Activated CD4-positive, alpha-beta T cell treated with anti-CD3 and anti-CD28 coated beads, Interleukin-2, amount 50 U/mL, for 16 hours (primary cell): ENCODE measurements around the gene IL19.
"Not testable (repeated sequence)": the region's sequence is repeated elsewhere in the genome, so short reads cannot be mapped to it uniquely, and the experiment has no call there.

ENCODE experiments used
- DNase-seq: peaks from one replicate; pipeline ENCODE4 v3.0.0-alpha.2; 2020

The IL19 gene

DNA sequence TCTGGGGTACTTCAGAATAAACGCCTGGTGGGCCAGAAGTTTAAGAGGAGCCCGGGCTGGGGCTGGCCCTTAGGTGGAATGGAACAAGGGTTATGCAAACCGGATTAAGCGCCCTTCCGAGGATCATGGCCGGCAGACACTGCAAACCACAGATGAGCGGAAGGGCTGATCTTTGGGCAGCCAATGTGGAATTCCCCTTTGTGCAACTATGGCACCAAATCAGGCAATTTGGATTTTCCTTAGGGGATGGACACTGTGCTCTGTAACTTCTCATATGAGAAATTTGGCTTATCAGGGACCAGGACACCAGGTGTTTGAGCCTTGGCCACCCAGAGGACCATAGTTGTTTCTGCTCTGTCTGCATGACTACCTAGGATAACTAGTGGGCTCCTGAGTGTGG, 7.5 kb downstream of the IL19 start:
- no peak for DNase-seq

DNA sequence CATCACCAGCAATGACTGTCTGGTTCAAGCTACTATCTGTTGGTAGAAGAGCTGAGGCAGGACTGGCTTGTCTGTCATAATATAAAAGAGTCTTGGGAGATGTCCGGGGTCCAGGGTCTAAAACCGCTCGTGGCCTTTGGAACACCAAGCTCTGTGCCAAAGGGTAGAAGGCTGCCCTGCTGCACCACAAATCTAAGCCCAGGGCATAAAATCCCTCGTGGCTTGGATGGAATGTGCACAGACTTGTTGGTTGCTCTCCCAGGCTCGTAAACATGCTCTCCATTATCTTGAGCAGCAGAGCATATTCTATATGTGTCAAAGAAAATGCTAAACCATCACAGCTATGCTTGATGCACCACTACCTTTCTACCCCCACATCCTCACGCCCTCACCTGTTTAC, 8.3 kb downstream of the IL19 start:
- DNase-seq: not testable (repeated sequence)

DNA sequence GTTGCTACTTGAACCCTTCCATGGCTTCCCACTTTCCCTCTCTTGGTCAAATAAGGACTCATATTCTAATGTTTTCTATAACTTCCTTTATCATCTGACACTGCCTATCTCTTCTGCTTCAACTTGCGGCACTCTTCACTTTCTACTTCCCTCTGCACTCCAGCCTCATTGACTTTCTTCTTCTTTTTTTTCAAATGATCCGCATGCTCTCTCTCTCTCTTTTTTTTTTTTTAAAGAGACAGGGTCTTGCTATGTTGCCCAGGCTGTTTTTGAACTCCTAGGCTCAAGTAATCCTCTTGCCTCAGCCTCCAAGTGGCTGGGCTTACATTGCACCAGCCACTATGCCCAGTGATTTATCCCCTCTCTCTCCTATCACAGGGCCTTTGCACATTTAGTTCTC, 9.1 kb downstream of the IL19 start:
- no peak for DNase-seq

DNA sequence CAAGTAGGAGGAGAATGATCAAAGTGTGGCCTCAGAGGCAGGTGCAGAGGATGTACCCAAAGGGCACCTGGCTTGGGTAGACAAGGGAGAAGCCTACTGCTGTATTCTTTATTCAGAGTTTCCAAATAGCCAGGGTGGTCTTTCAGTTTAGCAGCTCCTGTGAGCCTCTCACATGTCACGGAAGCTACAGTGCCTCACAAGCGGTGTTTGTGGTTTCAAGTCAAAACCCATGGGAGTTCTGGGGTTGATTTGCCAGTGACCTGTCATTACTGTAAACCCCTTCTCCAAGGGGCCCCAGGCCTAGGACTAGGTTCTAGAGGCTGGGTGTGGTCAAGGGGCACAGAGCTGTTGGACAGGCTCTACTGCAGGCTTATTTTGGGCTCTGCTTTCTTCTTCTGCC, 11.9 kb downstream of the IL19 start:
- DNase-seq: peak; percentile 61

DNA sequence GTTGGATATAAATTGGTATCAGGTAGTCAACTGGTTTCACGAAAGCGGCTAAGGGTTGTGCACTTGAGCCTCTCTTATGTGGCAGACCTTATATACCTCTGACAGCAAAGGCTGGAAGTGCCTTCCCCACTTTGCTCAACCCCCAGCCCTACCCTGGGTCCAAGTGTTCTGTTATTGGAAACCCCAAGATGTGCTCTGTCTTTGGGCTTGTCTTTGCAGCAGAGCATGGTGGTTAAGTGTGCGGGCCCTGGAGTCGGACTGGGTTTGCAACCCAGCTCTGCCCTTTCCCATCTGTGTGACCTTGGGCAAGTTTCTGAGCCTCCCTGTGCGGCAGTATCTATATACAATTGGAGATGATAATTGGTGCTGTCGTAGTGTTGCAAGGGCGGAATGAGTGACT, 12.9 kb downstream of the IL19 start:
- DNase-seq: no peak

DNA sequence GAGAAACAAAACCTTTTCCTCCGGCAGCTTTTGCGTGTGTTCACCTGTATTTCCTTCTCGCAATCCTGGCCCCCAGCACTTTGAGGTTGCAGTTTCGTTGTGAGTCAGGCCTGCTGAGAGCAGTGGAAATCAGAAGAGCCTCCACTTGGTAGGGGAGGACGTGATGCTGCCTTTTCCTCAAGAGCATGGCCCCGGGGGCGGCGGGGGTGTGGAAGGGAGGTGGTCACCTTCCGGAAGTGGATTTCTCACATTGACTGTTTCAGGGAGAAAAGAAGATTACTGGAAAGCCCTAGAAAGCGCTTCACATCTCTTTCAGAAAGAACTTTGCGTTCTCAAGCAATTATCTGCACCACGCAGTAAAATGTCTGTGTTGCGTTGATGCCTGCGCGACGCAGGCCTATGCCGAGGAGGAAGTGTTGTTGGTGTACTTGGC, 13.9 kb downstream of the IL19 start:
- DNase-seq: peak; percentile 95

DNA sequence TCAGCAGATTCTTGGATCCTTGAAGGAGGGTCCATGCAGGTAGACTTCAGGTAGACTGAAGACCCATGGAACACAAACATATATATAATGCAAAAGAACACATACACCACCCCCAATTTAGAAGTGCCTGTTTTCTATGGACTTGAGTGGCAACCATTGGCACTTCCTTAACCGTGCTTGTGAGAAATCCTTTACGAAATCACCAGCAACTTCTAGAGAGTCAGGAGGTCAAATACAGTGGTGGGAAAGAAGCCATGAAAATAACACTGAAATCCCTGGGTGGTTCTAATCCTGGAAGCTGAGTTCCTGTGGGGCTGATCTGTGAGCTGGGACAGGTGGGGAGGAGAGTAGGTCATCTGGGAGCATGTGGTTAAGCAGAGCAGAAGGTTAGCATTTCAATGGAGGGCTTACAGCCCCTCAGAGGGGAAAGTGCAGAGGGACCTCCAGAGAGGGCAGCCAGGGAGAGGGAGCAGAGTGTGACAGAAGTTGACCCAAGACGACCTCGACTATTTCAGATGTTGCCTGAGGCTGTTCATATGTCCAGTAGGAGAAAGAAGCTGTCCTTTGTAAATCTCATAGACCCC, 14.7 kb downstream of the IL19 start:
- DNase-seq: no peak

DNA sequence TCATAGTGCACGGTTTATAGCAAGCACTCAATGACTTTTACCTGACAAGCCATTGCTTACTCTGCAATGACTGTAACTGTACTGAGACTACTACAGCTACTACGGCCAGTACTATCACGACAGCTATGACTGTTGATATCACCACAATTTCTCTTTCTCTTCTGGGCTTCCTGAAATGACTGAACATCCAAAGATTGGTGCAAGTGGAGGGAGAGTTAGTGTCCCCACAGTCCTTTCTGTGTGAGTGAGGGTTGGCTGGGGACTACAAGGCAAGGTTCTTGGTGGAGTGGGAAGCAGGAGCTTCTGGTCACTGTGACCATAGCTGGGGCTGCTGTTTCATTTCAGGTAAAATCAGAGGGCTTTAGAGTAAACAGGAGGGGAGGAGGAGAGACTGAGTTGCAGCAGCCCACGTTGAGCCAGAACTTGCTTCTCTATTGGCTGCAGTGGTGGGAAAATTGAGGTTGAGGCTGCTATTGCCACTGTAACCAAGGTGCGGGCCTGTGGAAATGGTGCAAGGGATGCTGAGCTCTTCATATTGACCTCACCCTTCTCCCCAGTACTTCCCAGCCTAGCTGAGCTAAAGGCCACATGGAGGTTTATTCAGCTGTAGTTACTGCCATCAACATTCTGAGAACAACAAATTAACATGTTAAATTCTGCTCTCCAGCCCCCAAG, 15.8 kb downstream of the IL19 start:
- peak; percentile 70 for DNase-seq

DNA sequence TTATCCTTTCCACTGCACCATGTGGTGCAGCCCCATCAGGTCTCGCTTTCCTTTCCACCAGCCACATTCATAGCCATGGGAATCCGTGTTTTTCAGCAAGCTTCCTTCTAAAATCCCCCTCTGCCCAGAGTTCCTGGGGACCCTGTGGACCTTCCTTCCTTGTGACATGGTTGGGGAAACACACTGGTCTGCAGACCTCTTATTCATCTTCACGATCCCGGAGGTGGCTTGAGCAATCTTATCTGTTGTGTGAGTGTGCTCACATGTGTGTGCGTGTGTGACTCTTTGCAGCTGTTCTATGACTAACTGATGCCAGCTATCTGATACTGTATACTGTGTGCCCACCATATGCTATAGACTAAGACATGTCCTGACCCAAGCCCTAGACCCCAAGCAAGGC, 17.3 kb downstream of the IL19 start:
- no peak for DNase-seq

DNA sequence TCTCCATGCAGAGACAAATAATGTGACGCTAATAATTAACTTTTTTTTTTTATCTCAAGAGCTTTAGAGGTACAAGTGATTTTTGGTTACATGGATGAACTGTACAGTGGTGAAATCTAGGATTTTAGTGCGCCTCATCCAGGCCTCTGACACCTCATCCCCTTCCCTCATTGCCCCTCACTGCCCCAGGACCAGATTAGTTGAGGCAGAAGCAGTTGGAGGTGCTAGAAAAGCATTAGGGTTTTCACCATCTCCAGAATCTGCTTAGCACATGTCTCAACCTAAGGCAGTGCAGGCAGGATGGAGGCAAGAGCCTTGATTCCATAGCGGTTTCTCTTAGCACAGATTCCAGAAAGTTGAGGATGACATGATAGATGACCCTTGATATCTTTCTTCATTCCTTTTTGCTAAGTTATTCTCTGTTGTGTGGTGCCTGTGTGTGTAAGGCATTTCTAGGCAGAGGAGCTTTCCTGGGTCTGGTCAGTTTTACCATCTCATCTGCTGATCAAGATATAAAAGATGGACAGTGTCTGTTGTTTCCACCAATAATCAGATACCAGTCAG, 18.0 kb downstream of the IL19 start:
- no peak for DNase-seq

DNA sequence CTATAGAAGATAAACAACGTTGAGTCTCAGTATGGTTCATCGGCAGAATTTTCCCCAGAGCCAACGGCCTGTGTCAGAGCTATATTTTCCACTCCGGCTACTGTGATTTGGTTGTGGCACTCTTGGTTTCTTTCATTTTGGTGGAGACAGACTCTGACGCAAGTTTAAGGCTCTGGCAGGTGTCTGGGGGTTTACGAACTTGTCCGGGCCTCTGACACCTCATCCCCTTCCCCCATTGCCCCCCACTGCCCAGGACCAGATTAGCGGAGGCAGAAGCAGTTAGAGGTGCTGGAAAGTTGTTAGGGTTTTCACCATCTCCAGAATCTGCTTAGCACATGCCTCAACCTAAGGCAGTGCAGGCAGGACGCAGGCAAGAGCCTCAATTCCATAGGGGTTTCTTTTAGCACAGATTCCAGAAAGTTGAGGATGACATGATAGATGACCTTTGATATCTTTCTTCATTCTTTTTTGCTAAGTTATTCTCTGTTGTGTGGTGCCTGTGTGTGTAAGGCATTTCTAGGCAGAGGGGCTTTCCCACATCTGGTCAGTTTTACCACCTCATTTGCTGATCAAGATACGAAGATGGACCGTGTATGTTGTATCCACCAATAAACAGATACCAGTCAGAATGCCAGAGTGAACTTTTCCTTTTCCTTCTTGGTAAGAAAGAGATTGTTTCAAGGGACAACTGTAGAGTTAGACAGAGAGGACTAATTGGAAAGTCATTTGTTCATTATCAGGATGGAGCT, 20.1 kb downstream of the IL19 start:
- no peak for DNase-seq

DNA sequence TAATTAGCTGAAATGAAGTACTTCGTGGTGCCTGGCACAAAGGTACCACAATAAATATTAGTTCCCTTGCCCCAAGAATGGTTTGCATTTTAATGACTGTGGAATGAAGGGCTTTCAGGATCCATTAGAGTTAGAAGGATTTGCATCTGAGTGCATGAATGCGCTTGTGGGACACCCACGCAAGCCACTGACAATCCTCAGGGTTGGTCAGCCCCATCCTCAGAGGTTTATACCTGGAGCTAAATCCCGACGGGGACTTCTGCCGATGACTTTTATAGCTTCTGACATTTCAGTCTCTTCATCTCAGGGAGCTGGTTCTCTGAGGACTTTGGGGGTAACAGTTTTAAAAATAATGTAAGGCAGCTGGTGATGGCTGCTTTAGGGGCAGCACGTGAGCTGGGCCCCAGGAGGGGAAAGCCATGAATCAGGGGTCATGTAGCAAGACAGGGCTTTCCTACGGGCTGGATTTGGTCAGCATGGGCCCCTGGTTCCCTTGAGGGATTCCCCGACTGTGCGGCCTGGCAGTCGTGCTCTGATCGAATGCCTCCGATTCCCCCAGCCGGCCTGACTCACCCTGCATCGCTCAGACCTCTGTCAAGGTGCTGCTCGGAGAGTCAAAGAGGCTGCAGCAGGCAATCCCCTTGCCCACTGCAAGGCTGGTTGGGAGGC, 22.5 kb downstream of the IL19 start:
- DNase-seq: no peak

DNA sequence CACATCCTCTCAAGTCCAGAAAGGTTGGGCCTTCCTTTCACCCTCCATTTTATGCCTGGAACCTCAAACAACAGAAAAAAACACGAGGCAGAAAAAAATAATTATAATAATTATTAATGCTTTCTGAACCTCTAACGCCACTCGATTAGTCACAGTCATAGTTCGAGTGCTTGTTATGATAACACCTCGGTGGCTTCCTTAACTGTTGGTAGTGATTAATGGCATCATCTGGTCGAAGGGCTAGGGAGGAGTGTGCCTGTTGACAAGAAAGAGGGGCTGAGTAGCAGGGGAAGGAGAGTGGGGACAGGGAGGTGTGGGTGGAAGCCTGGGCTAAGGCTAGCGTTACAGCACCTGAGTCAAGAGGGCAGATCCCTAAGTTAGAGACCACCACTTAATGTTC, 23.0 kb downstream of the IL19 start:
- no peak for DNase-seq

DNA sequence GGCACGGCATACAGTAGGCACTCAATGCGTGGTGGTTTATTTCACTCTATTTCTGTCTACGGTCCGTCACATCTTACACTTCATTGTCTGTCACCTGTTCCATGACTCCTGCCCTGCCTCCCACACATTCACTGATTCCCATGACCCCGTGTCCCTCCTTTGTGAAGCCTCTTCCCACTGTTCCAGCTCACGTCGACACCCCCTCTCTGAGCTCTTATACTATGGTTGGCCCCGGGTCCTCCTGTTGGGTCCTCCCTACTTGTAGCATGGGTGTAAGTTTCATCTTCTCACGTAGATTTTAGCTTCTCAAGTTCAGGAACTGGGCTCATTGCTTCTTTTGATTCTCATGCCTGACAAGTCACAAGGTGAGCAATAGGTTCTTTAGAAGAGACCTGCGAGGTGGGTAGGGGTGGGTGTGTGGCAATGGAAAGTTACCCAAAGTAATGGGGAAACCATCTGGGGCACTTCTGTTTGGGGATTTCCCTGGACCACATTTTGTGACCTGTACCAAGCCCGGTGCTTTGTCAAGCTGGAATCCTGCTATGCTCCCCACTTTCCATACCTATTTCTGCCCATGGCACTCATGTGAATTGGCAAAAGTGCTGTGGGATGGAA, 23.8 kb downstream of the IL19 start:
- DNase-seq: no peak

DNA sequence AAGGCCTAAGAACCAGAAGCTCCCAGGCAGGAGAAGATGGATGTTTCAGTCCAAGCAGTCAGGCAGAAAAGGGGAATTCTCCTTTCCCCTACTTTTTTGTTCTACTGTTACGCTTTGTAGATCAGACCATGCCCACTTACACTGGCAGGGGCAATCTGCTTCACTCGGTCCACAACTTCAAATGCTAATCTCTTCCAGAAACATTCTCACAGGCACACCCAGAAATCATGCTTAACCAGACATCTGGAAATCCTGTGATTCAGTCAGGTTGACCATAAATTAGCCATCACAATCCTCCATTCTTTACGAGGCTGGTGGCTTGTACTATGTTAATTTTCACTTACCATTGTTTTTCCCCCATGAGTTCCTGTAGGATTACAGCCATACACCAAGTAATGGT, 25.5 kb downstream of the IL19 start:
- no peak for DNase-seq

DNA sequence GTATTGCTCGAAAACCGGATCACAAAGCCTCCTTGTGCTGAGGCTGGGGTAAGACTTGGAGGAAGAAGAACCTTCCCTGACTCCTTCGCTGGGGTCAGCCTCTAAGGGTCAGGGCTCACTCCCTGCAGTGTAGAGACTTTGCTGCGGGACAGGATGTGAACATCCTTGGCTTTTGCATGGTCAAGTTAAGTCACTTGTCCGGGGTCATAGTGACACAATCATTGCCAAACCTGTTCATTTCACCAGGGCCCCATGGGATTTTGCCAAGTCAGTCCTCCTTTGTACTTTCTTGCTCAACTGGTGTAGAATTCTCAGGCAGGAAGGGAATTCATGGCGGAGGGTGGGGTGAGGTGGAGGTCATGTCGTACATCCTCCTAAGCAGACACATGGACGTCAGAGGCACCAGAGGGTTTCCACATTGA, 26.4 kb downstream of the IL19 start:
- no peak for DNase-seq

DNA sequence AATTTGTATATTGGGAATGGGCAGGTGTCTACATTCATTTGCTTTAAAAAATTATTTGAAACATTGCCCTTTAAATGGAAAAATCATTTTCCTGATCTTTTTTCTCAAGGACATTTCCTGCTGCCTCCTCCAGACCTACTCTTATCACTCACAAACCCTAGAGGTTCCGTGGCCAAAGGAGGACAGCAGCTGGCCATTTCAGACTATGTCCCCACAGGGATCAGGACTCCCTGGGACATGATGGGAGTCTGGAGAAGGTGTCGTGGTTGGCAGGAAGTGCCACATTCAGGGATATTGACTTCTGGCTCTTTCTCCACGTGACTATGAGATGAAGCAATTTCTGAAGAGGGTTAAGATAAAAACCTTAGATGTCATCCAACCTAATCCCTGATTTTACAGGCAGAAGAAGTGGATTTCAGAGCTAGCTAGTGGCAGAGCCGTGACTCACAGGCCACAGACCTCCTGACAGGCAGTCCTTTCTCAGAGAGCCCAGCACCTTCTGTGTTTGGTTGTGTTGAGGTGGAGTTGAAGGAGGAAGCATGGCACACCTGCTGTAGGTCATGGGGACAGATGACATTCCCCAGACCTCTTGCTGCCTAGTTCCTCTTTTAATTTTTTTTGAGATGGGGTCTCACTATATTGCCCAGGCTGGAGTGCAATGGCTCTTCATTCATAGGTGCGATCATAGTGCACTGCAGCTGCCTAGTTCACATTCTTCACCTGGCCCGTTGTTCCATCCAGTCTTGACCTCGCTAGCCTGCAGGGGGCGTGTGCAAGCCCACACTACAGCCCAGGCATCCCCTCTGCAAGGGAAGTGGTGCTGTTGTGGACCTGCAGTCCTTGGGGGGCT, 27.2 kb downstream of the IL19 start:
- DNase-seq: no peak

DNA sequence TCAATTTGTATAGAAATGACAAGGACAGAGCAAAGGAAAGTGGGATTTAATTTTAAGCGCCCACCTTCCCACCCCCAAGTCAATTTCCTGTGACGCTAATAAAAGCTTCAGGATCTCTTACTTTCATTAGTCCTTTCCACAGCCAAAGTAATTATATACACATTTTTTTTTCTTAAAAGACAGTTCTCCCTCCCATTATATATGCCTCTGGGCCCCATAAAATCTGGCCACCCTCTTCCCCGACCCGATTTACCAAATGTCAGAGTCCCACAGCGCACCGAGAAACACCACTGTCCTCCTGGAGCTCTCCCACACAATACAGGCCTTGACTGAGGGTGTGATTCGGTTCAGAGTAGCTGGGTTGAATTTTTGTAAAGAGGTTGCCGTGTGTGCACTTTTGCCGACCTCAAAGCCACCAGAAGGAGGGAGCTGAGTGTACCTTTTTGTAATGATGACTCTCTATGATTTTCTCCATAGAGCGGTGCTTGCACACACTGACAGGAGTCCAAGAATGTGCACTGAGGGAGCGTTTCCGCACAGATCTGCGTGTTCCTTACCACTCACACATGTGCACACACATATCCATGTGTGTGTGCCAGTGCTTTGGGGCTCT, 27.9 kb downstream of the IL19 start:
- peak; percentile 52 for DNase-seq

DNA sequence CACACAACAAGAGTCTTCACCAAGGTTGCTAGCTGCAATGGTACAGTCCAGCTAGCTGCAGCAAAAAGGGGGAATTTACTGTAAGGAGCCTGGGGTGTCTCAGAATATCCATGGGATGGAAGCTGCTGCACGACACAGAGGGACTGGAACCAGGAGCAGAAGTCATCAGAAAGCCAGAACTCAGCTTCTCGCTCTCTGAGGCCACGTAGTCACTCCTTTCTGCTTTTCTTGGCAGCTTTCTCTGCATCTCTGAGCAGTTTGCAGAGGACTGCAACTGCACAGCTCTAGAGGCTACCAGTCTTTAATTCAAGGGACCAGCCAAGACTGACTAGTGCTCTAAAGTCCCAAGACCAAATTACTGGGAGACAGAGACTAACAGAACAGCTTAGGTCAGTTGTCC, 28.7 kb downstream of the IL19 start:
- DNase-seq: no peak

DNA sequence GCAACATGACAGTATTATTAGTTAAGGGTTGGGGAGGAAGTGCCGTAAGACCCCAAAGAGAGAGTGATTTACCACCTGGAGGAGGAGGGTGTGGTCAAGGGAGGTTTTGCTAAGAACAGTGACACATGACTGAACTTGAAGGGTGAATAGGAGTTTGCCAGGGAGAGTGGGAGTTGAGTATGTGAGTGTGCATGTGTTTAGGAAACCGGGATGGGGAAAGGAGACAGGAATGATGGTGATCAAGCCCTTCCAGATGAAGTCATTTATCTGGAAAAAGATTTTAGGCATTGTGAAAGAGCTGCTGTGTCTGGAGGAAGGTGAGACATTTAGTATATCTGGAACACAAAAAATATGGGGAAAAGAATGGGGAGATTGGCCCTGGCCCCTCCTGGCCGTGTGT, 29.8 kb downstream of the IL19 start:
- DNase-seq: no peak

DNA sequence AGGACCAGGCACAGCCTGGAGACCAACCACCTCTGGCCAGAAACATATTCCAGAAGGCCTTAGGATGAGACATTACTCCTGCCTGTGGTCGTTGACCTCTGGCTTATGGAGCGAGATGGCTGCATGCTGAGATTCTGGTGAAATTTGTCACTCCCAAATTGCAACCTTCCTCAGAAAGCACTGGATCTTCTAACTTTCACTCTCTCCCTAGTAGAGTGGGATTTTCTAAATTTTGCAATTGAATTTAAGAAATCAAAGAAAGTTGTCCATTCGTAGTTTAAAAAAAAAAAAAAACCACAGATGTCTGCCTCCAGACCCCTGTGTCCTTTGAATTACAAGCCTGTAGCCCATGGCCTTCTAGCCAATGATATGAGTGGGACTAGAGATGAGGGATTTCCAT, 30.3 kb downstream of the IL19 start:
- DNase-seq: no peak

DNA sequence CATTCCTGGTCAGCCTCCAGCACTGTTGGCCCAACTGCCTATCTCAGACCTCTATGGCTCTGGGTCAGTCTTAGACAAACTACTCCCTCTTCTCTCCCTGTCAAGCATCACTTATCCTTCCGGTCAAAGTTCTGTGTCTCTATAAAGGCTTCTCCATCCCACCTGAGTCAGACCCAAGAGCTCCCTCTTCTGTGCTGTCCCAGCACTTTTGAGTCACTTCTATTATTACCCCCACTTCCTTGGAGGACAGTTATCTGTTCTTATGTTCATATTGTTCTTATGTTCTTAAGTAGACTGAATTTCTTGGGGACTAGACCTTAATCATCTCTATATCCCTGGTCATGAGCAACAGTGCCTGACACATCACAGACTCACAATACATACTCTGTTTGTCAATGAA, 30.9 kb downstream of the IL19 start:
- no peak for DNase-seq
